GM12878 (cell line): Measurements from ENCODE around the gene MPHOSPH9. TPM values are rescaled to one million over a fixed set of nuclear protein-coding genes. Genes with fewer than 3 reads are reported as not detected.

ENCODE experiments used
- CBFB ChIP-seq: IDR thresholded peaks from 2 replicates; pipeline ENCODE4 v1.6.1; 2016; ENCODE audit warnings: antibody characterized with exemption, low read depth
- CEBPB ChIP-seq, 2 experiments: fragments of 150-350 bp in 1 of 2; IDR thresholded peaks; 2 replicates each; pipeline ENCODE4 v1.6.1; 2012 to 2014; ENCODE audit warnings: low read depth in 2 of 2, low read length in 2 of 2, borderline replicate concordance in 1 of 2, inconsistent platforms in 1 of 2
- ESRRA ChIP-seq: IDR thresholded peaks from 2 replicates; pipeline ENCODE4 v1.6.1; 2012; ENCODE audit warnings: mild to moderate bottlenecking, low read length, improper control_type of control experiment
- FOXM1 ChIP-seq: IDR thresholded peaks from 2 replicates; pipeline ENCODE4 v1.6.1; 2012; ENCODE audit warnings: low read depth, mild to moderate bottlenecking, inconsistent platforms, low read length, moderate library complexity
- GABPA ChIP-seq: IDR thresholded peaks from 2 replicates; pipeline ENCODE4 v1.6.1; 2014; ENCODE audit warnings: antibody characterized with exemption, low read depth, mild to moderate bottlenecking, inconsistent platforms
- HDAC6 ChIP-seq: fragments of 200-600 bp; sonication (generic); IDR thresholded peaks from one replicate; pipeline ENCODE4 v1.8.0; 2017; ENCODE audit warnings: antibody characterized with exemption; ENCODE audit not compliant: unreplicated experiment
- MEF2B ChIP-seq: fragments of 450-650 bp; IDR thresholded peaks from 2 replicates; pipeline ENCODE4 v1.6.1; 2018; ENCODE audit warnings: mild to moderate bottlenecking, moderate library complexity; ENCODE audit not compliant: partially characterized antibody, poor library complexity, severe bottlenecking
- MLLT1 ChIP-seq: fragments of 450-650 bp; IDR thresholded peaks from 2 replicates; pipeline ENCODE4 v1.6.1; 2016; ENCODE audit warnings: mild to moderate bottlenecking
- NFYB ChIP-seq: IDR thresholded peaks from 2 replicates; pipeline ENCODE4 v1.6.1; 2011; ENCODE audit warnings: low read depth, mild to moderate bottlenecking, low read length, improper control_type of control experiment, moderate library complexity; ENCODE audit not compliant: insufficient read depth
- NR2C1 ChIP-seq: fragments of 450-650 bp; IDR thresholded peaks from 2 replicates; pipeline ENCODE4 v1.6.1; 2017; ENCODE audit warnings: antibody characterized with exemption, mild to moderate bottlenecking, moderate library complexity
- NR2C2 ChIP-seq: IDR thresholded peaks from 2 replicates; pipeline ENCODE4 v1.6.1; 2011; ENCODE audit warnings: borderline replicate concordance, low read depth; ENCODE audit not compliant: control insufficient read depth, insufficient read length
- PAX5 ChIP-seq: IDR thresholded peaks from 2 replicates; pipeline ENCODE4 v1.6.1; 2011; ENCODE audit warnings: low read depth, low read length, borderline replicate concordance
- POLR2AphosphoS2 ChIP-seq: IDR thresholded peaks from 2 replicates; pipeline ENCODE4 v1.6.1; 2011; ENCODE audit warnings: low read depth, mild to moderate bottlenecking, low read length, improper control_type of control experiment, moderate library complexity
- POLR2AphosphoS5 ChIP-seq: IDR thresholded peaks from 2 replicates; pipeline ENCODE4 v1.6.1; 2011; ENCODE audit warnings: mild to moderate bottlenecking, low read length, inconsistent platforms
- POU2F2 ChIP-seq: IDR thresholded peaks from 3 replicates; pipeline ENCODE4 v1.6.1; 2011; ENCODE audit warnings: low read depth, mild to moderate bottlenecking, low read length, borderline replicate concordance
- RELB ChIP-seq: fragments of 450-650 bp; IDR thresholded peaks from 2 replicates; pipeline ENCODE4 v1.6.1; 2017; ENCODE audit warnings: low read depth, mild to moderate bottlenecking, moderate library complexity
- SRF ChIP-seq, 2 experiments: IDR thresholded peaks; 2 replicates each; pipeline ENCODE4 v1.6.1; 2011; ENCODE audit warnings: low read depth in 2 of 2, low read length in 2 of 2, mild to moderate bottlenecking in 1 of 2, moderate library complexity in 1 of 2
- TARDBP ChIP-seq: IDR thresholded peaks from 2 replicates; pipeline ENCODE4 v1.6.1; 2016; ENCODE audit warnings: borderline replicate concordance
- polyA plus RNA-seq, 11 experiments: library from polyadenylated mRNA; depleted of rRNA in 4 of 11; unstranded in 6 of 11; stranded (reverse) in 5 of 11; fragments of >200 nt; fragmentation: Nextera tagmentation in 4 of 11; fragmentation: Illumina TruSeq in 1 of 11; extraction: Ambion mirVana in 4 of 11; extraction: Trizol in 1 of 11; gene quantifications; 1 replicate in 1 of 11; 2 replicates in 10 of 11; pipeline versions ENCODE4 v1.2.1 to v1.2.3, GENCODE V29; 2011 to 2016; ENCODE audit warnings: inconsistent platforms in 2 of 11, missing spikeins in 2 of 11, low read depth in 1 of 11
- total RNA-seq, 4 experiments: library from RNA; depleted of rRNA in 3 of 4; stranded (reverse); fragments of >200 nt in 3 of 4; fragmentation: Illumina TruSeq in 1 of 4; extraction: Trizol in 1 of 4; gene quantifications; 2 replicates each; pipeline versions ENCODE4 v1.2.1 to v1.2.3, GENCODE V29; 2013 to 2021
- TF ChIP-seq, protein P1 (sequence below): IDR thresholded peaks from 2 replicates; pipeline ENCODE4 v1.6.1; 2011; ENCODE audit warnings: low read depth, low read length, improper control_type of control experiment, borderline replicate concordance
- TF ChIP-seq, protein P2 (sequence below): IDR thresholded peaks from 2 replicates; pipeline ENCODE4 v1.6.1; 2011; ENCODE audit warnings: low read depth, mild to moderate bottlenecking, low read length, moderate library complexity, borderline replicate concordance; ENCODE audit errors: extremely low read depth
- TF ChIP-seq, protein P3 (sequence below): fragments of 450-650 bp; IDR thresholded peaks from 2 replicates; pipeline ENCODE4 v1.6.1; 2014; ENCODE audit warnings: mild to moderate bottlenecking

Gene MPHOSPH9
- total and polyA plus RNA-seq, 10 of the 15 experiments (the other 5 are each of a cell fraction or from before 2014, with no cell fraction given), result 11.5 to 72.2 (median 45.7) TPM

DNA sequence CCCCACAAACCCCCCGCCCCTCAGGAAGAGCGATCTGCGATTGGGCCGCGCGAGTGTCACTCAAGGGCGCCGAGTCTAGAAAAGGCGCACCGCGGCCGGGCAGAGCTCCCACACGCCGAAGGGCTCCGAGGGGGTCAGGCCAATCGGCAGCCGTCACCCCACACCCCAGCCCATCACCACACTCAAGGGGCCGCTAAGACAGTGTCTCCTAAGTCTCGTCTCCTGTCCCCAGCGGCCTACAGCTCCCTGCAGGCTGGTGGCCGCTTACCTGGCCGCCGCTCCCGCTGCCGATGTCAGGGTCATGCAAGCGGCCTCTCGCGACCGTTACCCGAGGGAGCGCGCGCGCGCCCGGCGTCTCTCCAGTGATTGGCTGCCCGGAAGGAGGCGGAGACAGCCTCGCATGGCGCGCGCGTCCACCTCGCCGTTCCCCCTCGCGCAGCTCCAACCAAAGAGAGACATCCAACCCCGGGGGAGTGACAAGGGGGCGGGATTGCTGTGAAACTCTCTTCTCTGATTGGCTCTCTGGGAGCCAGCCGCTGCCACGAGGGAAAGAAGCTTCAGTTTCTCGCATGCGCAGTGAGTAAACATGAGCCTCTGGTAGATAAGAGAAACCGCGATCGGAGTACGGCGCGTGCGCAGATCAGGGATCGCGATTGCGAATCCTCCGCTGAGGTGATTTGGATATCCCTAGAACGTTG is at the start of gene MPHOSPH9, which contains the start of gene MTRFR (continued):
- TF ChIP-seq RELB (no peak), TARDBP (peak; percentile 77; the same call in 1 of the 2 replicates), NR2C2 (no peak), MEF2B (peak; percentile 38), FOXM1 (no peak), SRF (IDR thresholded peaks at IDR 0.05; ENCODE audit: low read depth in 2 of 2, low read length in 2 of 2) (peak in 1 of 2 experiments; percentile 37; a peak in 1 of 4 replicates), NFYB (peak; percentile 80), POU2F2 (peak; percentile 97), ESRRA (0 out of 2 replicates have a peak, but pooled peaks have one; percentile 55), POLR2AphosphoS5 (peak; percentile 99), NR2C1 (peak; percentile 65), POLR2AphosphoS2 (peak; percentile 99), HDAC6 (peak; percentile 83), CEBPB (IDR thresholded peaks at IDR 0.05; ENCODE audit: borderline replicate concordance in 1 of 2, low read depth in 2 of 2, low read length in 2 of 2) (no peak), MLLT1 (no peak; the same call in 1 of the 2 replicates), CBFB (peak; percentile 96), GABPA (no peak), PAX5 (no peak)
- TF ChIP-seq, protein P1, sequence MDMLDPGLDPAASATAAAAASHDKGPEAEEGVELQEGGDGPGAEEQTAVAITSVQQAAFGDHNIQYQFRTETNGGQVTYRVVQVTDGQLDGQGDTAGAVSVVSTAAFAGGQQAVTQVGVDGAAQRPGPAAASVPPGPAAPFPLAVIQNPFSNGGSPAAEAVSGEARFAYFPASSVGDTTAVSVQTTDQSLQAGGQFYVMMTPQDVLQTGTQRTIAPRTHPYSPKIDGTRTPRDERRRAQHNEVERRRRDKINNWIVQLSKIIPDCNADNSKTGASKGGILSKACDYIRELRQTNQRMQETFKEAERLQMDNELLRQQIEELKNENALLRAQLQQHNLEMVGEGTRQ, result peak; percentile 15; the same call in 1 of the 2 replicates
- TF ChIP-seq, protein P2, sequence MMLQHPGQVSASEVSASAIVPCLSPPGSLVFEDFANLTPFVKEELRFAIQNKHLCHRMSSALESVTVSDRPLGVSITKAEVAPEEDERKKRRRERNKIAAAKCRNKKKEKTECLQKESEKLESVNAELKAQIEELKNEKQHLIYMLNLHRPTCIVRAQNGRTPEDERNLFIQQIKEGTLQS, result no peak
- TF ChIP-seq, protein P3, sequence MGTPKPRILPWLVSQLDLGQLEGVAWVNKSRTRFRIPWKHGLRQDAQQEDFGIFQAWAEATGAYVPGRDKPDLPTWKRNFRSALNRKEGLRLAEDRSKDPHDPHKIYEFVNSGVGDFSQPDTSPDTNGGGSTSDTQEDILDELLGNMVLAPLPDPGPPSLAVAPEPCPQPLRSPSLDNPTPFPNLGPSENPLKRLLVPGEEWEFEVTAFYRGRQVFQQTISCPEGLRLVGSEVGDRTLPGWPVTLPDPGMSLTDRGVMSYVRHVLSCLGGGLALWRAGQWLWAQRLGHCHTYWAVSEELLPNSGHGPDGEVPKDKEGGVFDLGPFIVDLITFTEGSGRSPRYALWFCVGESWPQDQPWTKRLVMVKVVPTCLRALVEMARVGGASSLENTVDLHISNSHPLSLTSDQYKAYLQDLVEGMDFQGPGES, result peak; percentile 44; the same call in 1 of the 2 replicates
